GM19328 (cell line): ENCODE data around the gene INS.
"Not testable (repeated sequence)": the region's sequence is repeated elsewhere in the genome, so short reads cannot be mapped to it uniquely, and the experiment has no call there.

ENCODE experiments used
- ATAC-seq: cut with Tn5 transposase; IDR thresholded peaks from one replicate; pipeline ENCODE4 v1.9.1; 2021; ENCODE audit warnings: mild to moderate bottlenecking, moderate library complexity; ENCODE audit not compliant: unreplicated experiment

INS gene

DNA sequence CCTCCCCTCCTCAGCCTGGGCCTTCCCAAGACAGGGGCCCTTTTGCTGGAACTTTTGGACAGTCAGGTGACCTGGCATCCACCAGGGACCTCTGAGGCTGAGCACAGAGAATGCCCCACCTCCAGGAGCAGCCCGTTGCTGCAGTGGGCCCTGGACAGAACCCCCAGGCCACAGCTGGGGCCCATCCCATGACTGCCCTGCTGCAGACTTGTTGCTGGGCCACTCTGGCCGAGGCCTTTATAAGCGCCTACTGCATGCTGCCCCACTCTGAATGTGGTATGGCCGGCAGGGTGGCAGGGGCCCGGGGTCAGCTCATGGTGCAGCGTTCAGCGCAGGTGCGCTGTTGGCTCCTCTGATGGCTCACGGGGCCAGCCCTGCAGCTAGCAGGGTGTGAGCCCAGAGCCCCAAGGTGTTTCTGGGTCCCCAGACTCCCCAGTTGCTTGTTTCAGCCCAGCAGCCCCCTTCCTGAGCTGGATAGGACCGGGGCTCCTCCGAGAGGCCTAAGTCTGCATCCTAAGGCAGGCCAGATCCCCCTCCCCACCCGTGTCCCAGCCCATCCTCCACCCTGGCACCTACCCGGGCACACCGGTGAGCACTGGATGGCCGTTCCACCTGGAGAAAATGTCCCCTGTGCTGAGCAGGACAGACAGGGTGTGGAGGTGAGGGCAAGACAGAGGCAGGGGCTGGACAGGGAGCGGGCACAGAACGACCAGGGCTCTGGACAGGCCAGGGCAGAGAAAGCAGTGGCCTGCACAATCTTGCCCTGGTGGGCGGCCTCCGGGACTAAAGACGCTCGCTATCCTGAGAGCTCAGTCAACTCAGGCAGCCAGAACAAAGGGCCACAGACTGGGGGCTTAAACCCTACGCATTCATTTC is 38.7 kb upstream of the INS start:
- no peak for ATAC-seq

DNA sequence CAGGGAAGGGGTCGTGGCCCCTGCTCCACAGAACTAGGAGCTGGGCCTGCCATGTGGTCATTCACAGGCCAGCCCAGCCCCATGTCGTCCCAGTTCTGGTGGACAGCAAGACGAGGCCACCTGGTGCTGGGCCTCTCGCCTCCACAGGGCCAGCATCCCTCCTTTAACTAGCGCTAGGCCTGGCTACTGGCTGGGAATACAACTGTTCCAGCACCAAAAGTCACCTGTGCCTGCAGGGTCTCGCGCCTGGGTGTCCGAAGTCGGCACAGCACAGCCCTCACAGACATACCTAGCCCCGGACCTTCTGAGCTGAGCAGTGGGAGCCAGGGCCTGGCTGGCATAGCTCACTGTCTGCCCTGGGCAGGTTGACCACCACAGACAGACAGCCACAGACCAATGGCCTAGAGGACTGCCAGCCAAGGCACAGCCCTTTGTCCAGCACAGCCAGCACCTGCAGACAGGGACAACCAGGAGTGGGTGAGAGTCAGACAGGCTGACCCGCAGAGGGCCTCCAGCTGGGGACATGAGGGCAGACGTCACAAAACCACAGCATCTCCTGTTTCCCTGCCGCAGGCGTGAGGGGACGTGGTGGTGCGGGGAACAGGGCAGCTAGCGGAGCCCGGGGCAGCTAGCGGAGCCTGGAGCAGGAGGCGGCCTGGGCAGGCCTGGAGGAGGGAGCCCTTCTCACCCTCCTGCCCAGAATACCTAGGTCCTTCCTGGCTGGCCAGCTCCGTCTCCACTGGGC is 37.8 kb upstream of the INS start:
- ATAC-seq: no peak

DNA sequence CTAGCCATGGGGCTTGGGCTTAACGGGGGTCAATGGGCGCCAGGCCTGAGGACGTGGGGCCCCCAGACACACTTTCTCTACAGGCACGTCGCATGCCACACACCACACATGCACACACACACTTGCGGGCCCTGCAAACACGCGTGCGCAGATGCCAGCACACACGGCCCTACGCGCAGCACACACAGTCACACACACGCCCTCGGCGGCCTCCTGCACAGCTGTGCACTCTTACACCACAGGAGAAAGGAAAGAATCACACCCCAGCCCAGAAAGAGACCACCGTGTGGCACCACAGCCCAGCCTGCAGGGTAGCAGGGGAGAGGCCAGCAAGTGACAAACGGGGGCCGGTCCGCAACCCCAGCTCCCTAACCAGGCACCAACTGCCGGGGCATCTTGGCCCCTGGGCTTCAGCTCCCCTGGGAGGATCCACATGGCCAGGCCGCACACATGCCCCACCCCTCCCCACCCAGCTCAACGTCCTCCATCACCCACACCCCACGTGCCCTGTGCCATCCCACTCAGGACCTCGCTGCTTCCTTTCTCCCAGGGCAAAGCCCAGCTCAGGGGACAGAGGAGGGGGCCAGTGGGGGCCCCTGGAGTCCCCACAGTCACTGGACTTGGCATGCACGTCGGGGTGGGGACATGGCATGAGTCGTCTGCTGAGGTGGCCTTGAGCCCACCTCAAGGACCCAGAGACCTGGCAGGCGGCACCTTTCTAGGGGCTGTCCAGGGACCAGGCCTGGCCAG is 36.9 kb upstream of the INS start:
- ATAC-seq: no peak

DNA sequence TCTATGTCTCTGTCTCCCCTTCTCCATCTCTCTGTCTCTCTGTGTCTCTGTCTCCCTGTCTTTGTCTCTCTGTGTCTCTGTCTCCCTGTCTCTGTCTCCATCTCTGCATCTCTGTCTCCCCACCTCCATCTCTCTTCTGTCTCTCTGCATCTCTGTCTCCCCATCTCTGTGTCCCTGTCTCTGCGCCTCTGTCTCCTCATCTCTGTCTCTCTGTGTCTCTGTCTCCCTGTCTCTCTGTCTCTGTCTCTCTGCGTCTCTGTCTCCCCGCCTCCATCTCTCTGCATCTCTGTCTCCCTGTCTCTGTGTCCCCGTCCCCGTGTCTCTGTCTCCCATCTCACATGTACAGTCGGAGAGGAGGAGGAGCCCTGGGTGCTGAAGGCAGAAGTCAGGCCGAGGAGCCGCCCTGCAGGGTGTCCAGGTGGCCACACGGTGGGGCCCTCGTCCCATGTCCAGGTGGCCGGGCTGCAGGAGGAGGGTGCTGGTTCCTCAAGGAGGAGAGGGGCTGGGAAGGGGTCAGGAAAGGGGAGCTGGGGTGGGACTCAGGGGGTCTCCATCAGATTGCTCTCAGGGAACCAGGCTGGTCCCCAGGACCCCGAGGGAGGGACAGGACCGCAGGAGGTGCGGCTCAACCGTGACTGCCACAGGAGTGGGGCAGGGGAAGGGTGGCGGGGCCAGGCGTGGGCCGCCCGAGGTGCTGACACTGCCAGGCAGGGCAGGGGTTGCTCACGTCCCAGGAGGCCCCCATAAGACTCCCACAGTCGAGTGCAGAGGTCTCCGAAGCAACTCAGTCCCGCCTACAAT is 36.2 kb upstream of the INS start:
- no peak for ATAC-seq

DNA sequence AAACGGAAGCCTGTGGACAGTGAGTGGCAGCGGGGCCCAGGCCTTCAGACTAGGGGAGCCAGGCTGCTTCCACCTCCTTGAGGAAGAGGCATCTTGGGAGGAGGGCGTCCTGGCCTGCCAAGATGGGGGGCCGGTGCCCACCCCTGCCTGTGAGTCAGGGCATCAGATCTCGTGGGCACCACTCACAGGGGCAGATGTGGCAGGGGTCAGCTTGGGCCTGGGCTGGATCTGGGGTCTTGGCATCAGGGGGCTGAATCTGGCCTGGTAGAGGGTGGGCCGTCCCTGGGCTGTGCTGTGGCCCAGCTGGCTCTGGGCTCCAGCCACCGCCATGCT is 34.7 kb upstream of the INS start:
- ATAC-seq: no peak

DNA sequence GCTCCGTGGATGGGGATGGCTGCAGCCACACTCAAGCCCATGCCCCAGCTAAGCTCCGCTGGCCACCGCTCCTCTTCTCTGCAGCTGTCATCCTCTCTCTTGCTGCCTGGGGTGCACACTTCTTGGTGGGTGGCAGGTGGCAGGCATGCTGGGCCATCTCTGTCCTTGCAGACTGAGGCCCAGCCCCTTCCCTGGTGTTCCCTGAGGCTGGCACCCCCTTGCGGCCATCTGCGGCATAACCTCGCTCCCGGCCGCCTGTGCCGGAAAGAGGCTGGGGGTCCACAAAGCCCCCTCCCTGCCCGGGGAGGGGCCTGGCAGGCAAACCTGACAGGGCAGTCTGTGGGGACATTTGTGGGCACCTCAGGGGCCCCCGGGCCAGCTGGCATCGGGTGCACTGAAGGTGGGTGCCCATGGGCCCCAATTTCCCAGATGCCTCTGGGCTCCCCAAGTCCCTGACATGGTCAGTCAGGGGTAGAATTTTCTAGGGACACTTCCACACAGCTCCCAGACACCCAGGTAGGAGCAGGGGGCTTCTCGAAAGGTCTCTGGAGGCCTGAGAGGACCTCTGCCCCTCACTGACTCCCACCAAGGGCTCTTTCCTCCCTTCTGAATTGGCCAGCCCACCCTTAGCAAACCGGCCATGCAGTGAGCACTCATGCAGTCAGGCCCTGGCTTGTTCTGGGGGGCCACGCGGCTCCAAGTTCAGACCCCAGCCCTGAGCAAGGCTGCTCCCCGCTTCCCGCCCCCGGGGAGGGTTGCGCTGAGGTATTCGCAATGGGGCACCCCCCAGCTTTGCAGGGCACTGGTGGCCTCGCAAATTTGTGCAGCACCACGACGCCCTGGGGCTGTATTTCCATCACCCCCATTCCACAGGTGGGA is 34.1 kb upstream of the INS start:
- no peak for ATAC-seq

DNA sequence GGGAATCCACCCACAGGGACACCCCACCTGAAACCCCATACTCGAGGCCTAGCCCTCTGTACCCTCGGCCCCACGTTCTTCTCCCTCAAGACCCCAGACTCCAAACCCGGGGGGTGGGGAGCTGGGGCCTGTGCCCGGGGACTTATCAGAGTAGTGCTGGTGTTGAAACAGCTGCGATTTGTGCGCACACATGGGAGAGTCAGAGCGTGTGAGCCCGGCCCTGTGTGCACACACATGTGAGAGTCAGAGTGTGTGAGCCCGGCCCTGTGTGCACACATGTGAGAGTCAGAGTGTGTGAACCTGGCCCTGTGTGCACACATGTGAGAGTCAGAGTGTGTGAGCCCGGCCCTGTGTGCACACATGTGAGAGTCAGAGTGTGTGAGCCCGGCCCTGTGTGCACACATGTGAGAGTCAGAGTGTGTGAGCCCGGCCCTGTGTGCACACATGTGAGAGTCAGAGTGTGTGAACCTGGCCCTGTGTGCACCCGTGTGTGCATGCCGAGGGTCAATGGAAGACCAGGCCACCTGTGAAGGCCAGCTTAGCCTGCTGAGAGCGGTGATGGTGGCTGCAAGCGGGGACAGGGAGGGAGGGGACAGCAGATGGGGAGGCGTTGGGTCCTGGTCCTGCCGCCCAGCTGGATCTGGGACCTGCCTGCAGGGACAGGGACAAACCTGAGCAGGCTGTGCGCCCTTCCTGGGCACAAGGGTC is 33.0 kb upstream of the INS start:
- not testable (repeated sequence) for ATAC-seq

DNA sequence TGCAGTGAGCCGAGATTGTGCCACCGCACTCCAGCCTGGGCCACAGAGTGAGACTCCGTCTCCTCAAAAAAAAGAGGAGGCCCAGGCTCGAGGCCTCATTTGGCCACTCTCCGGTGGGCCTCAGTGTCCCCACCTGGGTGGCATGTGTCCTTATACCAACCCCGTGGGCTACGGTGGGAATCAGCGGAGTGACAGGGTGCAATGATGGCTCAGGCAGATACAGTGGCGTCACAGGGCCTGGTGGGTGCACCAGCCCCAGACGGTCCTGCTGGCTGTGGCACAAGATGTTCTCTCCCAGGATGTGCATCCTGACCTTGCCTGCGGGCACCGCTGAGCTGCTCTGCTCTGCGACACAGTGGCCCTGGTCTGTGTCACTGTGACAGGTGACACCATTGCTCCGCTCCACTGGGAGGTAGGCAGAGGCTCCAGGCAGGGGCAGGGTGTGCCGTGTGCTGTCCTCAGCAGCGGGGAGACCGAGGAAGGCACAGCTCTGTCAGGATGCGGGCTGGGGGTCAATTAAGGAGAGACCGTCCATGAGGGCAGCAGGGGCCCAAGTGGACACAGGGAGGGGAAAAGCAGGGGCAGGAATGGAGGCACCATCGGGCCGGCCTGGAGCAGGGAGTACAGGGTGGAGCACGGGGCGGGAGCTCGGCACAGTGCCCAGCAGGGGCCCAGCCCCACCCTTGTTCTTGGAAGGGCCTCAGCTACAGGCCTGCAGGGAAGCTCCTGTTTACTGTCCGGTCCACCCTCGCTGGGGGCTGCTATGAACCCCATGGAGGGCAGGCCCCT is 32.3 kb upstream of the INS start:
- ATAC-seq: no peak

DNA sequence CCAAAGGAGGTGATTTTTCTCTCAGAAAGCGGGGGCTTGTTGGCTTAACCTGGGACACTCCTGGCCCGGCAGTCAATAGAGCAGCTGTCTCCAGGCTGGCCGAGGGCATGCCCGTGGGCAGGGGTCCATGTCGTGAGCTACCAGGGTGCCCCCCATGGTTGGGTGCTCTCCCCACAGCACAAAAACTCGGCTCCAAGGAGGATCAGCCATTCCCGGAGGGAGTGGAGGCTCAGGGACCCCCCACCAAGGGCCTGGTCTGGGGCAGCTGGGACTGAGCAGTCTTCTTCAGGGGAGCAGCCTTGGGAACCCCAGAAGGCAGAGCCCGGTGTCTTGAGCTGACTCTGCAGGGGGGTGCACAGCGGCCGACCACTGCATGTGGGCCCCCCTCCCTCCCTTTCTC is 31.4 kb upstream of the INS start:
- no peak for ATAC-seq

DNA sequence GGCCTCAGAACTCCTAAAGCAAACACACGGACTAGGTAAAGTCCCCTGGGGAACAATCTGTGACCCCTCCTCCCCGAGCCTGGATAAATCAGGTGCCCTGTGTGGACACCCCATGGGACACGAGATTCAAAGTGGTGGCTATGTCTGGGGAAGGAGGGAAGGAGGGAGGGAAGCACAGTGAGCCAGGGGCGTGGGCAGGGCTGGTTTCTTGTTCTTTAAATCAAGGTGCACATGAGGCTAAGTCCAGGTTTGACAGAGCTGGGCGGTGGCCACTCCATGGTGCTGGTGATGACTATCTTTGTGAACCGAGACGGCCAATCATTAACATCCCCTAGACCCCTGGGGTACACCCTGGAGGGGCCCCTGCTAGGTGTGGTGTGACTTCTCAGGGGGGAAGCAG is 30.9 kb upstream of the INS start:
- no peak for ATAC-seq

DNA sequence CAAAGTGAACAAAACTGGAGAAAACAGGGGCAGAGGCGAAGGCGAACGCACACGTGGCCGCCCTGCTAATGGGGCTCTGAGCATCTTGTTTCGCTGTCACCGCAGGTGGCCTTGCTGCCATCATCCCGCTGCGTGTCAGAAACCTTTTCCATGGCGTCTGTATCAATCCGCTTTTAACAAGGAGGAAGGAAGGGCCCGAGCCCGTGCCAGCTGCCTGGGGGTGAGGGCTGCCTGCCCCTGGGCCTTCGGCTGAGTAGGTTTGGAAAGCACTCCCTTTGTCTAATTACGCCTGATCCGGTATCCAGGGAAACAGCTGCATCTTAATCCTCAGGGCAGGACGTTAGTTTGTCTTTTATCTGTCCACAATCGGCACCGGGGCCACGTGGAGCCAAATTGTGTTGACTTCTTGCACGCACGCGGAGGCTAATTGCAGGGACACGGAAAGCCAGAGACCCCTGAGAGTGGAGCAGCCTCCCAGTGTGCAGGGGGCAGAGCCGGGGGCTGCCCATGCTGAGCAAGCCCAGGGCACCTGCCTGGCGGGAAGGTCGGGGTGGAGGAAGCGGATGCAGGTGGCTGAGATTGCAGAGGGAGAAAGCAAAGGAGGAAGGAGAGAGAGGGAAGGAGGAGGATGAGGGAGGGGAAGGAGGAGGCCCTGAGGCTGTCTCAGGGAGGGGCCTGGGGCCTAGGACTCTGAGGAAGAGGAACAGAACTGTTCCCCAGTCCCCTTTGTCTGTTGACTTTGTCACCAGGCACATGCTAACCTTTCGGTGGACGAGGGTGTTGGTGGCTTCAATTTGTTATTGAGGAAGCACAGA is 29.9 kb upstream of the INS start:
- no peak for ATAC-seq

DNA sequence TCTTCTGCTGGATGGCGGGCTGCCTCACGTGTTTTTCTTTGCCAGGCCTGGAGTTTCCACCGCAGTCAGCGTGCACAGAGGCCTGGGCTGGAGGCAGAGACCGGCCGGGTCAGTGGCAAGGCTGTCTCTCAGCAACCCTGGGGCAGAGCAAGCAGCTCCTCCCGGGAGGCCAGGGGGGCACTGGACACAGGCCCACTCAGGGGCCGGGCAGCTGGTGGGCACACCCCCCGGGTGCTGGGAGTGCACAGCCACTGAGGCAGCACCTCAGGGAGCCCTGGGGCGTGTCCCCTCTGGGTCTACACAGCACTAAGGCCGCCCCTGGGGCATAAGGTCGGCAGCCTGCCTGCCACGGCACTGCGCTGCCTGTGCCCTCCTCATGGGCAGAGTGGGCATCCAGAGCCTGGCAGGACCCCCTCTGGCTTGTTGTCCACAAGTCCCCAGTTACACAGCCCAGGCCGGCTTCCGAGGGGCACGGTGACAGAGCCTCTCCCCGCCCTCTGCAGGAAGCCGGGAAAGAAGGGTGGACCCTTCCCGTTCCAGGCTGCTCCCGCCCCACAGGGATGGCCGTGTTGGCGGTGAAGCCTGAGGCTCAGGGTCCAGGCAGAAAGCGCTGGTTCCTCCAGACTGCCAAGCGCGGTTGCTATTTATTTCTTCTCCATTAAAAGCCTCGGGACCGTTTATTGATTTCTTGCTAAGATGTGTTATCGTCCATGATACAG is 29.1 kb upstream of the INS start:
- no peak for ATAC-seq

DNA sequence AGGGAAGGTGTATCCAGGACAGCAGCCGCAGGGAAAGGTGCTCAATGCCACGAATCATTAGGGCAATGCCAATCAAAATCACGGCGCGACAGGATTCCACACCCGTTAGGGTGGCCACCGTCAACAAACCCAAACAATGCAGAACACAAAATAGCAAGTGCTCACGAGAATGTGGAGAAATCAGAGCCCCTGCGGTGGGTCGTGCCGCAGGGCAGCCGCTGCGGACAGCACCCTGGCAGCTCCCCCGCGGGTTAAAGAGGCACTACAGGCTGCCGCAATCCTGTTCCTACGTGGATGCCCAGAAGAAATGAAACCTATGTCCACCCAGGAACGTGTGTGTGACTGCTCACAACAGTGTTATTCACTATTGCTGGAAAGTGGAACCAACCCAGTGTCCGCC is 27.7 kb upstream of the INS start:
- ATAC-seq: no peak

DNA sequence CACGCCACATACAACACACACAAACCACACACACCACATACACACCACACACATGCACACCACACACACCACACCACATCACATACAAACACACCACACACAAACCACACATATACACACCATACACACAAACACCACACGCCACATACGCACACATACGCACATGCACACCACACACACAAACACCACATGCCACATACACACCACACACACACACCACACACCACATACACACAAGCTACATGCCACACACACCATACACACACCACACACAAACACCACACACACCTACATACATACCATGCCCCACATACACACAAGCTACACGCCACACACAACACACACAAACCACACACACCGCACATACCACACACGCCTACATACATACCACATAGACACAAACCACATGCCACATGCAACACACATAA is 26.3 kb upstream of the INS start:
- ATAC-seq: no peak

DNA sequence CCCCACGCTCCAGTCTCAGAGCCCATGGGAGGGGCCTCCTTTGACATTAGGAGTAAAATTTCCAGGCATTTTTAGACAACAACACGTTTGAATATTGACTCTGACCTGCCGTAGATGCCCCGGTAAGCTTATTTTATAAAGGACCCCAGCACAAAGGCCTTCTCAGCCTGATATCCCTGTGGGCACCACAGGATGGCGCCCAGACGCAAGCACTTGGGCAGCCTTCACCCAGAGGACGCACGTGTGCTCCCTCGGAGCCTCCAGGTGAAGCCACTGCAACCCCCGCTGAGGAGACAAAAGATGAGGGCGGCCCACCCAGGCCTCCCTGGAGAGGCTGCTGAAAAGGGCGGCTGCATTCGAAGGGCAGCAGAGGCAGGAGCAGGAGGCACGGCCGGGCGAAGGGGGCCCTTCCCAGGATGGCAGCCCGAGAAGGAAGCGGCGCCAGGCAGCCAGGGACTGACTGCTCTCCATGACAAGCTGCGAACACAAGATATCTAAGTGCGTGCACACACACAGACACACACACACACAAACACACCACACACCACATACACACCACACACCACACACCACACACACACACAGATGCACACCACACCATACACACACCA is 25.8 kb upstream of the INS start:
- ATAC-seq: no peak

DNA sequence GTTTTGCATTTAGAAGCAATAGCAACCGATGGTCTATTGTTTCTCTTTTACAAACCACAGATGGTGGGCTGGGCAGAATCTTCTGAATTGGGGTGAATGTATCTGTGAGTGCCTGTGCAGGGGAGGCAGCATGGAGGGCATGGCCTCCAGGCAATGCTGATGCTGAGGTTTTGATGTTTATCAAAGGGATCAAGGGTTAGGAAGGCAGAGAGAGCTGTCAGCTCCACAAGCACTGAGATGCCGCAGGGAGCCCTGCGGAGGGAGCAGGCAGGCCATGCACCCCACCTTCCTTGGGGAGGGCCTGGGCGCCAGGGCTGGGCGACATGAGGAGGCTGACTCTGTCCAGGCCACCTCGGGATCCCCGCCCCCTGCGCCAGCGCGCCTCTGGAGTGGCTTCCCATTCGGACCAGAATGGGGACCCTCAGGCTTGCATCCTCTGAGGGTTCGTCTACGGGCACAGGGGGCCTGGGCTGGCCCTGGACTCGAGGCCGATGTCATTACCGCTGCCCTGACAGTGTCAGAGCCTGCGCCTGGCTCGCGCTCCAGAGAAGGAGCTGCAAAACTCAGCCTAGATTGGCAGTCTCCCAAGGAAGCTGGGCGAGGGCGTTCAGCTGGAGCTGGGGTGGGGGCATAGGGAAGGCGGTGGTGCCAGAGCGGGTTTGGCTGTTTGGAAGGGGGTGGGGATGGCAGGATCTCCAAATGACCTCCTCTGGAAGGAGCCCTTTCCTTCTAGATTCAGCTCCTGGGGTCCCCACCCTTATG is 24.5 kb upstream of the INS start:
- no peak for ATAC-seq
